ENCODE data around the gene PKD1.

The PKD1 gene

GRCh38 chr16:2043667-2044451 is 91.8 kb downstream of the PKD1 start:
- DNase-seq, result no peak

- no peak for DNase-seq
Observed at GRCh38 chr16:2042986-2043666, 92.6 kb downstream of the PKD1 start.

GRCh38 chr16:2042171-2042985 is 93.3 kb downstream of the PKD1 start:
- DNase-seq, result no peak

DNA sequence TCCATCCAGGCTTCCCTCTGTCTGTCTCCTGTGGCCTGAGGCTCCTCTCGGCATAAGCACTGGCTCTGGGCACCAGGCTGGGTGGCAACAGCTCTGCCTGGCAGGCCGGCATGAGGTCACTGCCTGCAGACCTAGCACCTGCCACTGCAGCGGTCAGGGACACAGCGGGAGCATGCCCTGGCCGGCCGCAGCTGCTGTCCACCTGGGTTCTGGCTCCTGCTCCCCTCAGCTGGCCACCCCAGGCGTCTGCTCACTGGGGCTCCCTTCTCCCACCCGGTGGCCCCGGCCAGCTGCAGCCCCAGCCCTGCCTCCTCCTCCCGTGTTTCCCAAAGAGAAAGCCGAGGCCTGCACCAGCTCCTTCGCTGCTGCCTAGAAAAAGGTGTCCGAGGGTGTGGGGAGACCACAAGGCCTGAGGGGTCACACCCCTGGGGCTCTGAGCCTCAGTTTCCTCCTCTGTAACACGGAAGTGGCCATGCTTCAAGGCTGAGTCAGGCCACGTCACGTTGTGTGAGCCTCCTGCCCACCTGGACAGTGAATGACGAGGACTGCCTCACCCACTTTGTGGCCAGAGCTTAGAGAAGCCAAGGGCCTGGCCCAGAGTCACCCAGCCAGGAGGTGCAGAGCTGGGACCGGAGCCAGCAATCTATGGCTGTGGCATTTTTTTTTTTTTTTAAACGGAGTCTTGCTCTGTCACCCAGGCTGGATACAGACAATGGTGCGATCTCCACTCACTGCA is 94.7 kb downstream of the PKD1 start:
- no peak for DNase-seq

DNA sequence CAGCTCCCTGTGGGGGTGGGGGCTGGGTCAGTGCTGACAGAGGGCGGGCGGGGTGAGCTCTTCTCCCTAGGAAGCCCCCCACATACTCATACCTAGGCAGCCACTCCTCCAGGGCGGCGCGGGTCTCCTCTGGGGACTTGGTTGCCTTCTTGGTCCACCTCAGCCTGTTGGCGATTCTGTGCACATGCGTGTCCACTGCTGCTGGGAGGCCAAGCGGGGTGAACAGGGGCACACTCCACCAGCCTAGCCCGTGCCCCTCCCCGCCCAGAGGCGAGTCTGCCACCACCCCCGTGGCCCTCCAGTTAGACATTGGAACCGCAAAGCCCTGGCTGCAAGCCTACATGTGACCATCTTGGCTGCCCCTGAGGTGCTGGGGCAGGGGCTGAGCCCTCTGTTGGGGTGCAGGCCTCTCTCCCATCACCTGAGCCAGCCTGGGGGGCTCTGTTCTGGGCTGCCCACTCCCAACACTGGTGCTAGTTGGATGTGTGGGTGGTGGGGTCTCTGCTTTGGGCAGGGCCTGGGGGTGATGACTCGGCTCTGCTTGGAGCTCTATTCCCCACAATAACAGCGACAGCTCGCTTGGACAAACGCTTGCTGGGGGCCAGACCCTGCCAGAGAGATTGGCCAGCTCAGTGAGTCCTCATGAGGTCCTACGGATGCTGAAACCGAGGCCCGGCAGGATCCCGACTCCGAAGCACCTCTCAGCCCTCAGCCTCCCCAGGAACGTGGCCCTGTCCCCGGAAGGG is 95.5 kb downstream of the PKD1 start:
- DNase-seq, result no peak

DNA sequence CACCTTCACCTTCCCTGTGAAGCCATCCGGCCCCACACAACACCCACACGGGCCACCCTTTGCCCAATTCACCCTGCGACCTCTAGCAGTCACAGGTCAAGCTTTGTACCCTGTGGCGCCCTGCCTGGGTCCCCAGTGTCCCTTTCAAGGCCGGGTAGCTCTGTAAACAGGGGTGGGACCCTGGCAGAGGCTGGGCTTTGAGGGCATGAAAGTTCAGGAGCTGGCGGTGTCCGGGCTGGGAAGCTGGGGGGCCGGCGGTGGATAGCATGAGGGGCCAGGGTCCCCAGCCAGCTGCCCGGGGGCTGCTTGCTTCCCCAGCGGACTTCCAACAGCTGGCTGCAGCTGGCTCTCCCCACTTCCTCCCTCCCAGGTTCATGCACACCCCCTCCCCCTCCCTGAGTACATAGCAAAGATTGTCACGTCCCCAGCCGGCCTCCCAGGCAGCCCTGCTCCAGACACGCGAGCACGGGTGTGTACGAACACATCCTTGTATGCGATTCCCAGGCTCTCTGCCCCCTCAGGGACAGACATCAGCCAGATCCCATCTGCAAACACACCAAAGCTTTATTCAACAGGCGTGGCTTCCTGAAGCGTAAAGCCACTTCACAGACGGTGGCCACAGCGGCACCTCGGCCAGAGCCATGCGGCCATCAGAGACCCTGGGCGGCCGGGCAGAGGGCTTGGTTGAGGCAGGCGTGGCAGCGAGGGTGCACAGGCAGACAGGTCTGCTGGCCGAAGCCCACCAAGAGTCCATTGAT is 96.2 kb downstream of the PKD1 start:
- no peak for DNase-seq

Measured in RPMI8226 (cell line).